Astrocyte (in vitro differentiated cells and primary cell): ENCODE data around the gene TRAK1. TPM values are rescaled to one million over a fixed set of nuclear protein-coding genes. Genes with fewer than 3 reads are reported as not detected.

Experiments
- DNase-seq: peaks from one replicate; pipeline ENCODE4 v3.0.0-alpha.2; 2010; ENCODE audit warnings: low read depth
- FAIRE-seq: peaks from 2 replicates; lab custom pipeline; 2011; peaks lifted over from hg19 to GRCh38; lab: Jason Lieb, UNC
- H2AFZ ChIP-seq: 2 replicates; pipeline ENCODE4 v1.6.0; 2012; ENCODE audit warnings: low read depth, low read length, inconsistent platforms
- H3K27ac ChIP-seq: 2 replicates; pipeline ENCODE4 v1.5.1; 2011; ENCODE audit warnings: low read depth, low read length, inconsistent platforms
- H3K27me3 ChIP-seq: 2 replicates; pipeline ENCODE4 v1.6.0; 2011; ENCODE audit warnings: low read length, inconsistent platforms; ENCODE audit not compliant: insufficient read depth
- H3K36me3 ChIP-seq: 2 replicates; pipeline ENCODE4 v1.5.1; 2011; ENCODE audit warnings: low read length, inconsistent platforms; ENCODE audit not compliant: insufficient read depth
- H3K4me1 ChIP-seq: 2 replicates; pipeline ENCODE4 v1.5.1; 2011; ENCODE audit warnings: low read length, inconsistent platforms; ENCODE audit not compliant: insufficient read depth
- H3K4me2 ChIP-seq: 2 replicates; pipeline ENCODE4 v1.6.0; 2012; ENCODE audit warnings: low read length, inconsistent platforms
- H3K4me3 ChIP-seq: 2 replicates; pipeline ENCODE4 v1.5.1; 2011; ENCODE audit warnings: low read depth, mild to moderate bottlenecking, low read length, inconsistent platforms; ENCODE audit not compliant: insufficient read depth
- H3K79me2 ChIP-seq: 2 replicates; pipeline ENCODE4 v1.6.0; 2012; ENCODE audit warnings: mild to moderate bottlenecking, low read length, inconsistent platforms; ENCODE audit not compliant: insufficient read depth
- H3K9ac ChIP-seq: 2 replicates; pipeline ENCODE4 v1.6.0; 2012; ENCODE audit warnings: mild to moderate bottlenecking, low read length, inconsistent platforms
- H3K9me3 ChIP-seq: 2 replicates; pipeline ENCODE4 v1.5.1; 2012; ENCODE audit warnings: low read depth, mild to moderate bottlenecking, low read length, inconsistent platforms; ENCODE audit not compliant: insufficient read depth
- H4K20me1 ChIP-seq: 2 replicates; pipeline ENCODE4 v1.6.0; 2012; ENCODE audit warnings: low read length, inconsistent platforms; ENCODE audit not compliant: insufficient read depth
- H3K27ac Mint-ChIP-seq: one replicate; pipeline ENCODE4 v1.8.0; 2021; ENCODE audit warnings: mild to moderate bottlenecking, mixed read lengths; ENCODE audit not compliant: unreplicated experiment
- H3K27me3 Mint-ChIP-seq: one replicate; pipeline ENCODE4 v1.8.0; 2021; ENCODE audit warnings: low read depth, mixed read lengths; ENCODE audit not compliant: unreplicated experiment
- H3K36me3 Mint-ChIP-seq: one replicate; pipeline ENCODE4 v1.8.0; 2021; ENCODE audit warnings: low read depth, mixed read lengths; ENCODE audit not compliant: unreplicated experiment
- H3K4me1 Mint-ChIP-seq: one replicate; pipeline ENCODE4 v1.8.0; 2021; ENCODE audit warnings: low read depth, mixed read lengths; ENCODE audit not compliant: unreplicated experiment
- H3K4me3 Mint-ChIP-seq: one replicate; pipeline ENCODE4 v1.8.0; 2021; ENCODE audit warnings: mild to moderate bottlenecking, moderate library complexity, mixed read lengths; ENCODE audit not compliant: unreplicated experiment
- H3K9me3 Mint-ChIP-seq: one replicate; pipeline ENCODE4 v1.8.0; 2021; ENCODE audit warnings: mild to moderate bottlenecking, mixed read lengths; ENCODE audit not compliant: unreplicated experiment
- CTCF ChIP-seq: IDR thresholded peaks from 2 replicates; pipeline ENCODE4 v1.5.1; 2011; ENCODE audit warnings: low read depth, mild to moderate bottlenecking, inconsistent platforms, low read length, moderate library complexity; ENCODE audit not compliant: insufficient read depth
- EZH2 ChIP-seq: IDR thresholded peaks from 2 replicates; pipeline ENCODE4 v1.6.1; 2012; ENCODE audit warnings: mild to moderate bottlenecking, low read length, inconsistent platforms; ENCODE audit not compliant: insufficient read depth
- total RNA-seq: library from RNA; stranded (reverse); gene quantifications from 2 replicates; pipeline ENCODE4 v1.2.1, GENCODE V29; 2021

Gene TRAK1
- total RNA-seq, 1 donor from 2014 or later = 56.2 TPM

GRCh38 chr3:42056840-42057239 lies 34.3 kb upstream of the TRAK1 start:
- Histone ChIP-seq H3K27ac (no peak overlapping the region), H3K4me3 (no peak overlapping the region), H2AFZ (no peak overlapping the region), H3K79me2 (peaks cover 69% of the 10 kb centered on the region), H3K9ac (no peak overlapping the region), H4K20me1 (peaks cover 12% of the 10 kb centered on the region), H3K36me3 (no peaks in the 10 kb centered on the region), H3K4me2 (no peak overlapping the region), H3K4me1 (peaks cover 23% of the 10 kb centered on the region), H3K9me3 (no peaks in the 10 kb centered on the region), H3K27me3 (no peaks in the 10 kb centered on the region)
- Mint-ChIP-seq H3K4me3 (no peak overlapping the region), H3K27me3 (no peaks in the 10 kb centered on the region), H3K36me3 (peaks cover 3% of the 10 kb centered on the region), H3K4me1 (peaks cover 28% of the 10 kb centered on the region), H3K27ac (no peak overlapping the region), H3K9me3 (no peaks in the 10 kb centered on the region)
- DNase-seq = no peak
- TF ChIP-seq CTCF = no peak
- no peak for TF ChIP-seq EZH2
- no peak for FAIRE-seq

GRCh38 chr3:42057561-42058211 lies 33.5 kb upstream of the TRAK1 start:
- Histone ChIP-seq H3K4me3 (no peak overlapping the region), H3K27ac (no peak overlapping the region), H3K79me2 (peaks cover 65% of the 10 kb centered on the region), H3K9me3 (no peaks in the 10 kb centered on the region), H3K36me3 (no peaks in the 10 kb centered on the region), H4K20me1 (peaks cover 10% of the 10 kb centered on the region), H3K27me3 (no peaks in the 10 kb centered on the region), H3K4me1 (peaks cover 22% of the 10 kb centered on the region), H2AFZ (no peak overlapping the region), H3K4me2 (no peak overlapping the region), H3K9ac (no peak overlapping the region)
- DNase-seq (no peak), FAIRE-seq (no peak)
- H3K36me3 Mint-ChIP-seq = peaks cover 3% of the 10 kb centered on the region
- H3K27ac Mint-ChIP-seq = no peak overlapping the region
- no peaks in the 10 kb centered on the region for H3K9me3 Mint-ChIP-seq
- TF ChIP-seq EZH2 (no peak), CTCF (no peak)
- peaks cover 29% of the 10 kb centered on the region for H3K4me1 Mint-ChIP-seq
- H3K4me3 Mint-ChIP-seq = no peak overlapping the region
- no peaks in the 10 kb centered on the region for H3K27me3 Mint-ChIP-seq

GRCh38 chr3:42061025-42061712 lies 30.0 kb upstream of the TRAK1 start:
- Histone ChIP-seq H3K27ac (peak overlapping the region; percentile 92), H3K4me1 (peaks cover 23% of the 10 kb centered on the region), H3K36me3 (no peaks in the 10 kb centered on the region), H3K27me3 (no peaks in the 10 kb centered on the region), H3K79me2 (peaks cover 61% of the 10 kb centered on the region), H3K4me2 (peak overlapping the region; percentile 77), H3K9me3 (no peaks in the 10 kb centered on the region), H2AFZ (no peak overlapping the region), H3K9ac (peak overlapping the region; percentile 78), H4K20me1 (peaks cover 7% of the 10 kb centered on the region), H3K4me3 (no peak overlapping the region)
- Mint-ChIP-seq H3K9me3 (no peaks in the 10 kb centered on the region), H3K4me1 (peaks cover 31% of the 10 kb centered on the region), H3K4me3 (no peak overlapping the region), H3K36me3 (peaks cover 3% of the 10 kb centered on the region), H3K27me3 (no peaks in the 10 kb centered on the region), H3K27ac (peak overlapping the region; percentile 77)
- FAIRE-seq = peak; percentile 34
- DNase-seq = no peak
- TF ChIP-seq EZH2 = no peak
- no peak for TF ChIP-seq CTCF
